ENCODE measurements around the gene AK8. TPM values are rescaled to one million over a fixed set of nuclear protein-coding genes. Genes with fewer than 3 reads are reported as not detected.
"Not testable (repeated sequence)": the region's sequence is repeated elsewhere in the genome, so short reads cannot be mapped to it uniquely, and the experiment has no call there.

Gene AK8
- total RNA-seq, 1 donor from 2014 or later, result 0.93 TPM

DNA sequence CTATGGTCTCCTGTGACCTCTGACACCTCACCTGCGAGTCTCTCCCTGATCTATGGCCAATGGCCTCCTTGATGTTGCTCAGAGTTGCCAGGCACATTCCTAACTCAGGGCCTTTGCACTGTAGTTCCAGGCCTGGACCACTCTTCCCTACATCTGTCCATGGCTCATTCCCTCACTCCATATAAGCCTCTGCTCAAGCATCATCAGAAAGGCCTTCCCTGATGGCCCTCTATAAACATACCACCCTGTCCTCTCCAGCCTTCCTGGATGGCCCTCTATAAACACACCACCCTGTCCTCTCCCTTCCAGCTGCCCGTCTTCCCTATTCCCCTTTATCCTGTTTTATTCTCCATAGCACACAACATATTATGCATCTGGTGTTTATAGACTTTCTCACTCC lies 105.0 kb downstream of the AK8 start:
- no peaks in the 10 kb centered on the region for H3K27me3 Mint-ChIP-seq
- peaks cover 8% of the 10 kb centered on the region for H3K36me3 Mint-ChIP-seq (ENCODE audit: low read depth)
- CTCF ChIA-PET, result no interaction called here
- POLR2A ChIA-PET, result no interaction called here
- peaks cover 22% of the 10 kb centered on the region for H3K4me1 Mint-ChIP-seq
- H3K27ac Mint-ChIP-seq, result no peak overlapping the region
- TF ChIP-seq, protein P1, sequence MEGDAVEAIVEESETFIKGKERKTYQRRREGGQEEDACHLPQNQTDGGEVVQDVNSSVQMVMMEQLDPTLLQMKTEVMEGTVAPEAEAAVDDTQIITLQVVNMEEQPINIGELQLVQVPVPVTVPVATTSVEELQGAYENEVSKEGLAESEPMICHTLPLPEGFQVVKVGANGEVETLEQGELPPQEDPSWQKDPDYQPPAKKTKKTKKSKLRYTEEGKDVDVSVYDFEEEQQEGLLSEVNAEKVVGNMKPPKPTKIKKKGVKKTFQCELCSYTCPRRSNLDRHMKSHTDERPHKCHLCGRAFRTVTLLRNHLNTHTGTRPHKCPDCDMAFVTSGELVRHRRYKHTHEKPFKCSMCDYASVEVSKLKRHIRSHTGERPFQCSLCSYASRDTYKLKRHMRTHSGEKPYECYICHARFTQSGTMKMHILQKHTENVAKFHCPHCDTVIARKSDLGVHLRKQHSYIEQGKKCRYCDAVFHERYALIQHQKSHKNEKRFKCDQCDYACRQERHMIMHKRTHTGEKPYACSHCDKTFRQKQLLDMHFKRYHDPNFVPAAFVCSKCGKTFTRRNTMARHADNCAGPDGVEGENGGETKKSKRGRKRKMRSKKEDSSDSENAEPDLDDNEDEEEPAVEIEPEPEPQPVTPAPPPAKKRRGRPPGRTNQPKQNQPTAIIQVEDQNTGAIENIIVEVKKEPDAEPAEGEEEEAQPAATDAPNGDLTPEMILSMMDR (IDR thresholded peaks at IDR 0.05), result no peak
- no peaks in the 10 kb centered on the region for H3K9me3 Mint-ChIP-seq
- H3K4me3 Mint-ChIP-seq, result peak overlapping the region; percentile 19
- ATAC-seq (ENCODE audit: low read depth), result no peak
- DNase-seq, result no peak
- intact Hi-C loops (cut with micrococcal nuclease), result no loop called here

- H3K36me3 Mint-ChIP-seq (ENCODE audit: low read depth); CTCF ChIA-PET; DNase-seq; POLR2A ChIA-PET; H3K27me3 Mint-ChIP-seq; H3K4me3 Mint-ChIP-seq; H3K9me3 Mint-ChIP-seq; ATAC-seq (ENCODE audit: low read depth): not testable (repeated sequence)
- H3K4me1 Mint-ChIP-seq, result peaks cover 22% of the 10 kb centered on the region
- peak overlapping the region; percentile 5 for H3K27ac Mint-ChIP-seq
- intact Hi-C loops (cut with micrococcal nuclease), result loop anchor here (2.0 kb wide), 1 partner anchor 259 kb away; the partner anchor contains the start of gene GTF3C5
Measured at GRCh38 chr9:132771752-132772151, 106.3 kb downstream of the AK8 start.

DNA sequence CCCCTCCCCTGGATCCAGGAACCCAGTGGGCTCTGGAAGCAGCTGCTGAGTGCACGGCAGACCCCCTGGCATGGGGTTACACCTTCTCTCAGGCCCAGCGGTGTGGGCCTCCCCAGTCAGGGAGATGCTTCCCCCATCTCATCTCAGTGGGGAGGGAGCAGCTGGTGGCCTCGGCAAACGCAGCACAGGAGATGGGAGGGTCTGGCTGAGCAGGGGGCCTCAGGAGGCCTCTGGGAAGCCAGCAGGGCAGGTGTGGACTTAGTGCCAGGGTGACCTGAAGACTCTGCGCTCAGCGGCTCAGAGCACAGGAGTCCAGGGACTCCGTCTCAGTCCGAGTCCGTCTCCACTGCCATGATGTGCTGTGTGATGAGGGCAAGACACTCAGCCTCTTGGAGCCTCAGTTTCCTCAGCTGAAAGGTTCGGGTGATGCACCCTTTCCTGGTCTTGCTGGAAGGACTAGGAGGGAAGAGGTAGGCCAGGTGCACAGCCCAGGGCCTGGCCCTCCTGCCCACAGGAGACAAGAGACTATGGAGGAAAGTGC lies 107.2 kb downstream of the AK8 start:
- POLR2A ChIA-PET, result interaction anchor here (1.0 to 3.9 kb wide), 4 partner anchors 78 to 416 kb away, joined by 3 to 53 read pairs (median 10); partner anchors contain the start of genes DDX31, GTF3C4, SETX and TSC1
- CTCF ChIA-PET, result interaction anchor here (0.6 kb wide), 1 partner anchor 351 kb away, joined by 3 read pairs; no protein-coding TSS in a partner anchor
- H3K4me1 Mint-ChIP-seq, result peaks cover 22% of the 10 kb centered on the region

GRCh38 chr9:132769906-132770769 lies 107.9 kb downstream of the AK8 start:
- no peaks in the 10 kb centered on the region for H3K27me3 Mint-ChIP-seq
- ATAC-seq (ENCODE audit: low read depth) (peak; percentile 77), DNase-seq (peak; percentile 66)
- CTCF ChIA-PET, result interaction anchor here (0.6 to 1.4 kb wide), 5 partner anchors 14 to 350 kb away, joined by 3 to 4 read pairs (median 3); partner anchors contain the start of gene DDX31
- POLR2A ChIA-PET, result interaction anchor here (0.6 to 3.9 kb wide), 9 partner anchors 10 to 1014 kb away, joined by 3 to 53 read pairs (median 6); partner anchors contain the start of genes DDX31, GTF3C4, SETX and TSC1
- TF ChIP-seq, protein P1 (IDR thresholded peaks at IDR 0.05), result no peak
- peaks cover 8% of the 10 kb centered on the region for H3K36me3 Mint-ChIP-seq (ENCODE audit: low read depth)
- intact Hi-C loops (cut with micrococcal nuclease), result loop anchor here (1.0 to 5.0 kb wide), 6 partner anchors 30 to 1645 kb away; partner anchors contain the start of genes GTF3C4, GTF3C5, NUP214 and TSC1
- no peaks in the 10 kb centered on the region for H3K9me3 Mint-ChIP-seq
- H3K27ac Mint-ChIP-seq, result peak overlapping the region; percentile 98
- H3K4me1 Mint-ChIP-seq, result peaks cover 22% of the 10 kb centered on the region
- peak overlapping the region; percentile 100 for H3K4me3 Mint-ChIP-seq

More for the DNA sequence above, 107.2 kb downstream of the AK8 start:
- Mint-ChIP-seq H3K4me3 (peak overlapping the region; percentile 100), H3K9me3 (no peaks in the 10 kb centered on the region), H3K27me3 (no peaks in the 10 kb centered on the region), H3K36me3 (ENCODE audit: low read depth) (peaks cover 8% of the 10 kb centered on the region), H3K27ac (peak overlapping the region; percentile 98)
- ATAC-seq (ENCODE audit: low read depth) (no peak), DNase-seq (no peak)
- TF ChIP-seq, protein P1 (IDR thresholded peaks at IDR 0.05), result no peak
- intact Hi-C loops (cut with micrococcal nuclease), result loop anchor here (1.0 to 2.0 kb wide), 2 partner anchors 173 to 260 kb away; partner anchors contain the start of genes GTF3C5 and TSC1

Data from activated B cell treated with CpG ODN at 0.5 μM for 24 hours (primary cell).